ENCODE results near the gene PARM1.
"Not testable (repeated sequence)": the region's sequence is repeated elsewhere in the genome, so short reads cannot be mapped to it uniquely, and the experiment has no call there.

Gene PARM1

GRCh38 chr4:74994436-74994835 lies 61.5 kb downstream of the PARM1 start:
- not testable (repeated sequence) for DNase-seq

DNA sequence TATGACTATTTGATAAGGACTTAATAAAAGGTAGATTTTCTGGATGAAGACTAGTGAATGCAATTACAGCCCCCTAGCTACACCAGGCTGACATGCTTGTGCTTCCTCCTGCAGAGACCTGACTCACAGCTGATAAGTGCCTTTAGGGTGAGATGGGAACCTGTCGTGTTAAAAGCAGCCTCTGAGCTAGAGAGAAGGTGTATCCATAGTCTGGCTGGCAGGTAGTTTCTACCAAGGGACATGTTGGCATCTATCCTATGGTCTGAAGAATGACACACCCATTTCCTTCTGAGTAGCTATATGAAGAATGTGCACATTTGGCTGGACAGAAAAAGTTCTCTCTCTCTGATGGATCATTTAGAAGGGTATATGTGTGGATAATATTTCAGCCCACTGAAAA lies 64.1 kb downstream of the PARM1 start:
- DNase-seq = no peak

DNA sequence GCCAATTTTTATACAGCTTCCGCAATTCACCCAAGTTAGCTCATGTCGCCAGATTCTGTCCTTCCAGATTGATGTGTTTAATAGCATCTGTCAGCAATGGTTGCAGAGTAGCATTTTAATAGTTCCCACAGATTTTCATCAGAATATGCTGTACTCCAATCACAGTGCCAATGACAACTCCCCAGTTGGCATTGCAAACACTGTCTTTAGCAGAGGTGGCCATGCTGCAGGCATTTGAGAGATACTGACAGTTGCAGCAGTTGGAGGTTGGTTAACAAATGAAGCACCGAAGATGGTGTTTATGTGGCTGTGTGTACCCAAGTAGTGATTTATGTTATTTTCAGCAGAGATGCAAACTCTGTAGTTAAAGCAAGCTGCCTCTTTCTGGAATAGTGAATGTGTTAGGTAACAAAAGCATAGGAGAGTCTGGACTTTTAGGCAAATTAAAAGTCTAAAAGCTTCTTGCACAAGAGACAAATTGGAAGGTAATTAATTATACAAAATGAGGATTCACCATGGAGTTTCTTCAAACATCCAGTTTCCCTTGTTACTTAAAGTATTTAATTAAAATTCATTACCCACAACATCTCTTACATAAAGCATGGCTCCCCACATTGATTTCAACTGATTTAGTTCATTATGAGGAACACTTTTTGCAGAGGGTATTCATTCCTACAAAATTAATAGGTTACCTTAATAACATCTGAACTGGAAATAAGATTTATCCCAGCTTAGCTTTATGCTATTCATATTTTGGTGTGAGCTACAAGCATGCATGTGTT lies 65.2 kb downstream of the PARM1 start:
- DNase-seq = no peak

DNA sequence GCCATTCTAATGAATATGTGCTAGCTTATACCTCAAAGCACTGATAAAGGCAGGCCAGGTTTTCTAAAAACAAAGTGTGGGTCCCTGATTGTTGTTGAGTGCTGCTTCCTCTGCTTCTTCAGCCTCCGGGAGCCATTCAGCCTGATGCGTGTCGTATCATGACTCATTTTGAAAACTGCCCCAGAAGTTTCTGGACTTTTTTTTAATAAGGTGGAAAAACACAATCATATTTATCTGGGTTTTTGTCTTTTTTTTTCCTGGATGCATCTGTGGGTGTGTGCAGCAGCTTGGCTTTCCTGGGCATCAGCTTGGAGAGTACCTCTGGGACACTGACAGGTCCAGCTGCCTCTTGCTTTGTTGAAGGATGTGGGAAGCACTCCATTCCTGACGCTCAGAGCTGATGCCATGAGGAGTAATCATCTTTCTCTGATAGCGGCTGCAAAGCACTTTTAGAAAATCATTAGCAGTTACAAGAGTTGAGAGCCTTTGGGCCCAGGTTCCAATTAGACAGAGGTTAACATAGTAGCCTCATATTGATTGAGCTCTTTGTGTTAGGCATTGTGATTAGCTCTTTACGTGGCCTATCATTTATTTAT lies 66.9 kb downstream of the PARM1 start:
- no peak for DNase-seq

- DNase-seq = no peak
These were observed 69.0 kb downstream of the PARM1 start for GRCh38 chr4:75001871-75002270.

DNA sequence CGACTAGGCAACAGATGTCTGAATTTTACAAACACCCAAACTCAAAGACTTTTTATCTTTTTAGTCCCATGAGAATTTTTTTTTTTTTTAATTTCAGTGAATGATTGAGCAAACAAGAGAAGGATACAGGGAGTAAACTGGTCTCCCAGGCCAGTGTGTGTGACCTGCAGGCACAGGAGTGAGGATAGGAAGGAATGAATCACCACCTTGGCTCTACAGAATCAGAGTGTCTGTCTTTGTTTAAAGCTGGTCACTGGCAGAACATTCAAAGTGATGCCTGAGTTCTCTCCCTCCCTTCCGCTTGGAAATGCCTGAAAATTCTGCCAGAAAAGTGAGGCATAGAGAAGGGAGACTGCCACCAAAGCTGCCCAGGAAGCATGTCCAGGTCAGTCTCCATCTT lies 69.5 kb downstream of the PARM1 start:
- DNase-seq = no peak

DNA sequence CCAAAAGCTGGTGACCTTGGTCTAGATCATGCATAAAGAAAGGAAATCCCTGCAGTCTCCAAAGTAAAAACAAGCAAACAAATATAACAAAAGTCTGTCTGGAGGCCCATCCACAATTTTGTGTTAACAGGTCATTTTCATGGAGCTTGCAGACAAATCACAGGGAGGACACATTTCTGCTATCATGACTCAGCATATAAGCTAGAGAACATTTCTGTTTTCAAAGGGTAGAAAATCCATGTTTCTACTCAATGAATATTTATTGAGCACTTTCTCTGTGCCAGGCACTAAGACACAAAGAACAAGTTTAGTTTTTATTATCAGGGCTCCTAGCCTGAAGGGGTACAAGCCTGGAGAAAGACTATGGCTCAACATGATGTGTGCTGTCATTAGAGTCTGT lies 71.1 kb downstream of the PARM1 start:
- DNase-seq = no peak

- no peak for DNase-seq
These were observed 72.1 kb downstream of the PARM1 start for GRCh38 chr4:75004755-75005668.

- no peak for DNase-seq
These were observed 72.8 kb downstream of the PARM1 start for GRCh38 chr4:75005727-75006126.

GRCh38 chr4:75007891-75008290 lies 75.0 kb downstream of the PARM1 start:
- DNase-seq = no peak

- DNase-seq = no peak
These were observed 76.2 kb downstream of the PARM1 start for GRCh38 chr4:75009138-75009537.

DNA sequence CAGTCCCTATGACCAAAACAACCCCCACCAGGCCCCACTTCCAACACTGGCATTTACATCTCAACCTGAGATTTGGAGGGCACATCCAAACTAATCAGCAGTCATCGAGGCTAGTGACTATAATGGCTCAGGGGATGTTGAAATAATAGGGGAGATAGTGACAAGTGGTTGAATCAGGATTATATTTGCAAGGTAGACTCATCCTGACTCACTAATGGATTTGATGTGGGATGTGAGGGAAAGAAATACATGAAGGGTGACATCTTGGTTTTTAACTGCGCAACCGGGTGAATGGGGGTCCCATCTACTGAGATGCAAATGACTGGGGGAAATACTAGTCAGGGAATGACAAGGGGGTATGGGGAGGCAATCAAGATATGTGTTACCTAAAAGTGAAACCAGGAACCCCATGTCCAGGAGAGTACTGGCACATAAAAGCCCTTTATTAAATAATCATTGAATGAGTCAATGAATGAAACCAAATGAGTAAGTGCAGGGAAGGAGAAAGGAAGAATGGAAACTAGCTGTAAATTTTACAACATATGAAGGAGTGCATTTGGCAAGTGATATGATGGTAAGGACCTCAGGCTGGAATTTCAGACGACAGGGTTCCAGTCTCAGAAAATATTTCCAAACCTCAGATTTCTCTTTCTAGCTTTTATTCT lies 78.3 kb downstream of the PARM1 start:
- no peak for DNase-seq

DNA sequence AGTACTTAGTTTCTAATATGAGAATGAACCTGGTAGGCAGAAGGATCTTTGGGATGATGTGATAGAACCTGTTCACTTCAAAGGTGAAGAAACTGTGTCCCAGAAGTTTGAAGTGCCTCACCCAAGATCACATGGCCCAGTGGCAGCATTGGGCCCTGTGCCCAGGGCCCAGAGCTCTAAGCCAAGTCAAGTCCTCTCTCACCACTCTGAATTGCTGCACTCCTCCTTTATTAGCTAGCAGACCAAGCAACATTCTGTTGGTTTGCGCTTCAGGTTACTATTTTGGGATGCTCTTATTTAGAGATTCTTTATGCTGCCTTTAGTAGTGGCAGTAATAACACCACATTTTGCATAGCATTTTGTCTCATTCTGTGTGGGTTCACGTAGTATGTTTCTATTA lies 82.7 kb downstream of the PARM1 start:
- no peak for DNase-seq

- no peak for DNase-seq
These were observed 83.6 kb downstream of the PARM1 start for GRCh38 chr4:75016472-75016871.

DNA sequence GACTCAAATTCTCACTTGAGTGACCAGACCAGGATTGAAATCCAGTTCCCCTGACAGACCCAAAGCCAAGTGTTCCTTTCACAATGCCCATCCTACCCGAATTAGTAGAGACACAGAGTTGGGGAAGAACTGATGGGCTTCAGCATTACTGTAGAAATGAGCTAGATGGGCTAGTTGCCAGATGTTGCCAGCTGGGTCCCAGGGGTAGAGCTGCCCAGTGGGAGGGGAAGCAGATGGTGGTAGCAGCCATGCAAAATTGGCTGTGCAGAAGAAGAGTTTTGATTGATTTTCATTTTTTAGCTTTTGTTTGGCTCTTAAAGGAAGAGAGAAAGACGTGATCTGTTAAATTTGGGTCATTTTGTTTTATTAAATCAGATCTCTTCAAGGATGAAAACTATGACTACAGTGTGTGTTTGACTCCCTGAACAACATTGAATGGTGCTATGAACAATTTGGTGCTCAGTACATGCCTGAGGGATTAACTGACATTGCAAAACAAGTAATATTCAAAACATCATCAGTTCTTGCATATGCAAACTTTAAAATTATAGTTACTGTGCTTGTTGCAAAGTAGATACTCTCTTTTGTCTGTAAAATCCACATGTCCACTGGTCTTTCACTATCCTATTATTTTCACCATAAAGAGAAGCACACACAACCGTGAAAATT lies 86.0 kb downstream of the PARM1 start:
- no peak for DNase-seq

GRCh38 chr4:75025431-75025830 lies 92.5 kb downstream of the PARM1 start:
- DNase-seq = no peak

- DNase-seq = no peak
These were observed 95.4 kb downstream of the PARM1 start for GRCh38 chr4:75028196-75028854.

DNA sequence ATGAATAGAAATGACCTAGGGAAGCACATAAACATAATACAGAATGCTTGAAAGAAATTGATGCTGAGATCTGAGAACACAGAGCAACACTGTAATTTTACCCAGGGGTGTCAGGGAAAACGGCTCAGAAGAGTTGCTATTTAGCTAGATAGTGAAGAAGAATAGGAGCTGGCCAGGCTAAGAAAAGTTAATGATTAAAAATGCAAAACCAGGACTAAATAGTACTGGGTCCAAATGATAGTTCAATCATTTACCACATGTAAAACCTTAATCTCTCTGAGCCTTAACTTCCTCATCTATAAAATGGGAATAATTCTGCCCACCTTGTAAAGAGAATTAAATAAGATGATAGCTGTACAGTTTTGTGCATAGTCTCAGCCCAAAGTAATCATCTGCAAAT lies 97.1 kb downstream of the PARM1 start:
- no peak for DNase-seq

GRCh38 chr4:75030649-75031235 lies 97.8 kb downstream of the PARM1 start:
- no peak for DNase-seq

DNA sequence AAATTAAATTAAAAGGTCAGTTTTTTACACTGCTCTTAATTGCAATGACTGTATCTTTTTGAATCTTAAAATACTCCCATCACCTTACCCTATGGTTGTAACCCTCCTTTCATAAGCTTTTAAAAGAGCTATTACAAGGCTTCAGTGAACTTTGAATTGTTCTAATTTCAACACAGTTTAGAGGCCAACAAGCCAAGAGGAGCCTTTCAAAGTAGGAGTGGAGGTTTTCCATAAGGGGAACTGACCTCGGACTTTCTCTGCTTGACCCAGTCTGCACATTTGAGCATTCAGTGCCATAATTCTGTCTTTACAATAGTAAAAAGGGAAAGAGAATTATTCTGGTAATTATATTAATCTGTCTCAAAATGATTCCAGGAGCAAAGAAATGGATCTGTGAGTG lies 98.9 kb downstream of the PARM1 start:
- no peak for DNase-seq

DNA sequence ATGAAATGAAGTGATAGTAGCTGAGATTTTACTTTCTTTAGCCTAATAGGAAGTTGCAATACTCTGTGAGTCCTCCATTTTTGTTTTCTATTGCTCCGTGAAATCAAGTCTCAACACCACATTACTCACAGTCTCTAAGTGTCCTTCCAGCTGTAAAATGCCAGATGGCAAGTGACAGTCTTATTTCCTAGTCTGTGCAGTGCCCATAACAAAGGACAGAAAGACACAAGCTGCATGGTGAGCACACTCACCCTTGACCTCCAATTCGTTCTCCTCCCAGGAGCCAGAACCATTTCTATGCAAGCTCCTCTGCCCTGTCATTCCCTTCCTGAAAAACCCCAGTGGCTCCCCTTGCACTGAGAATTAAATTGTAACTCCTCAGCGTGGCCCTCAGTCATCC lies 101.6 kb downstream of the PARM1 start:
- no peak for DNase-seq

DNA sequence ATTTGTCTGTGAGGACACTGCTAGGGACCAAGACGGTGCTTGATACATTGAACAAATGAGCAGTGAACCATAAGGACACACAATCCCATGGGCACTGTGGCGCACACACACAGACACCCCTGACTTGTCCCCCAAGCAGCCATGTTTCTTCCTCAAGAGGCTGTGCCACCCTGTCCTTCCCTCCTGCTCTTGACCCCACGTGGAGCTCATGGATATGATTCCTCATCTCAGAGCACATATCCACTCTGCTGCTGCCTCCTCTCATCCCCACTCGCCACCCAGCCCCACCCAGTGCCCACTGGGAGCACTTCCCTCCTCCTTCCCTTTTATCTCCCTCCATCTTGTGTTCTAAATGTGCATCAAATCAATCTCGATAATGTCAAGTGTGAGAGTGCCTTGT lies 102.4 kb downstream of the PARM1 start:
- no peak for DNase-seq

Data from fibroblast of skin of right quadriceps (primary cell).